ENCODE results near the gene GPANK1.

Gene GPANK1

DNA sequence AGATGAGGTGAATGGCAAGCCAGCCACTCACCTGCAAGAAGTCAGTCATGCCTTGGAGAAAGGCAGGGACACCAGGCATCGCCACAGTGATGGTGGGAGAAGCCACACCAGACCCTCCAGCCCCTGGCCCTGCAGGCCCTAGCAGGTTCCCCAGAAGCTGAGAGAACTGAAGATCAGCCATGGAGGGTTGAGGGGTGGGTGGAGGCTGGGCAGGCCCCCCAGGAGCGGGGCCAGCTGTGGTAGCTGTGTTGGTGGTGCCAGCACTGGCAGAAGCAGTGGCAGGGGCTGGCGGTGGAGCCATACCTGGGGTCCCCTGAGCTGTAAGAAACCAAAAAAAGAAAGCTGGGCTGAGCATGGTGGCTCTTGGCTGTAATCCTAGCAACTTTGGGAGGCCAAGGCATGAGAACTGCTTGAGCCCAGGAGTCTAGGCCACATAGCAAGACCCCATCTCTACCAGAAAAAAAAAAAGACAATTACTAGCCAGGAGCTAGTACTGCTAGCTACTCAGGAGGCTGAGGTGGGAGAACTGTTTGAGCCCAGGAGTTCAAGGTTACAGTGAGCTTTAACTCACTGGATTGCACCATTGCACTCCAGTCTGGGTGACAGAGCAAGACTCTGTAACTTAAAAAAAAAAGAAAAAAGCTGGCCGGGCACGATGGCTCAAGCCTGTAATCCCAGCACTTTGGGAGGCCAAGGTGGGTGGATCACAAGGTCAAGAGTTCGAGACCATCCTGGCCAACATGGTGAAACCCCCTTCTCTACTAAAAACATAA is 21.8 kb downstream of the GPANK1 start:
- DNase-seq (ENCODE audit: low spot score) (no peak), FAIRE-seq (no peak)

DNA sequence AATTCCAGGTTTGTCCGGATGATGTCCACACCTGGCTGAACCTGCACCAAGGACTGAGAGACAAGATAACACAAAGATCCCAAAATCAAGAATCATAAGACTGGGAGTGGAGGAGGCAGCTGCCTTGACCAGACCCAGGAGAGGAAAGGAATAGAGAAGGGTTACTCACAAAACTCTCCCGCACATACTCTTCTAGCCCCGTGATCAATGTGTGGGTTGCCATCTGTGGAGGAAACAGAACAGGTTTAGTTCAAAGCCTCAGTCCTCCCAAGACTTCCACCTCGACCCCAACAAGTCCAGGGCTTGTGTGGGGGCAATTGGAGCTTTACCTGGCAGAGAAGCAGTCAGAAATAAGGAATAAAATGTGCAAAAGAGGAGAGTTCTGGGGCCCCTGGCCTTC is 23.4 kb downstream of the GPANK1 start:
- DNase-seq (ENCODE audit: low spot score) (no peak), FAIRE-seq (no peak)

DNA sequence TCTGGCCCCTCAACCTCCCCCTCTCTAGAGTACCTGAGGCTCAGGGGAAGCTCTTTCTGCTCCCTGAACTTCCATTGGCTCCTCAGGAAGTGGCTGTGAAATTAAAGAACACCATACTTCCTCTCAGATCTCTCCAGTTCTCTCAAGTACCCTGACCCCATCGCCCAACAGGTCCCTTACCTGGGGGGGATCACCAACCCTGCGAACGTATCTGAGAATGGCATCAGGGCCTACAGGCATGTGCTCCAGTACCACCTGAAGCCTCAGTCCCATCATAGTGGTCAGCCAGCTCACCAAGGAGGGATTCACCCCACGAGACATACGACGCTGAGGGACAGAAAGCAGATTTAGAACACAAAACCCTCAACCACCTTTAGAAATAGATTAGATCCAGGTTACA is 24.2 kb downstream of the GPANK1 start:
- no peak for FAIRE-seq
- no peak for DNase-seq (ENCODE audit: low spot score)

DNA sequence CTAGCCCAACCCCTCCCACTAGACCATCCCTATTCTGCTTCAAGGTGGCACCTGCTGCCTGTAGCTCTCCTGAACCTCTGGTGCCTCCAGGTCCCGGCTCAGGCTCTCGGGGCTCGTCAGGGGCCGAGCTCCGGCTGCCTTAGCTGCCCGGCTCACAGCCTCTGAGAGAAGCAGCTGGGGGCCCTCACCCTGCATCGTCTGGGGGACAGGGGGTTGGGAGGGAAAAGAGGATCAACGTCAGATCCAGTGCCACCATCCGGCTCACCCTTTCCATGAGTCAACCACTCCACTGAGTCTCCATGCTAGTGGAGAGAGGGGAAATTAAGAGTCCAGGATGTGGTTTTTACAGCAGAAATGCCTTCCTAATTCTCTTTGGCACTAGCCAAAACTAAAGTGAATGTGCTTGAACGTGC is 25.3 kb downstream of the GPANK1 start:
- DNase-seq (ENCODE audit: low spot score) (no peak), FAIRE-seq (no peak)

DNA sequence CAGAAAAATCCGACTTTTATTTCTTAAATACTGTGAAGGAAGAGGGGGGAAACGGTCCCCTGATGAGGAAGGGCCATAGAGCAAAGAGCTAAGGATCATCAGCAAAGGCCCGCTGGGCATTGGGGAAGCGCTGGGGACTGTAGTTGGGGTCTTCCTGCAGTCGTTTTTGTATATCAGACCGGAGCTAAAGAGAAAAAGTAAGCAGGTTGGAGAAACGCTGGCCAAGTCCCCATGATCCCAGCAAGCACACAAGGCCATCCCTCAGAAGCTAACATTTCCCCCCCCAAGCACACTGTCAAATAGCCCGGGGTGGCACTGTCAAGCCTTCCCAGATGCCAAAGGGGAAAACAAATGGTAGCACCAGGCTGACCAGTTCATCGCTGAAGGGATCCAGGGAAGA is 25.8 kb downstream of the GPANK1 start:
- DNase-seq (ENCODE audit: low spot score), result no peak
- no peak for FAIRE-seq

DNA sequence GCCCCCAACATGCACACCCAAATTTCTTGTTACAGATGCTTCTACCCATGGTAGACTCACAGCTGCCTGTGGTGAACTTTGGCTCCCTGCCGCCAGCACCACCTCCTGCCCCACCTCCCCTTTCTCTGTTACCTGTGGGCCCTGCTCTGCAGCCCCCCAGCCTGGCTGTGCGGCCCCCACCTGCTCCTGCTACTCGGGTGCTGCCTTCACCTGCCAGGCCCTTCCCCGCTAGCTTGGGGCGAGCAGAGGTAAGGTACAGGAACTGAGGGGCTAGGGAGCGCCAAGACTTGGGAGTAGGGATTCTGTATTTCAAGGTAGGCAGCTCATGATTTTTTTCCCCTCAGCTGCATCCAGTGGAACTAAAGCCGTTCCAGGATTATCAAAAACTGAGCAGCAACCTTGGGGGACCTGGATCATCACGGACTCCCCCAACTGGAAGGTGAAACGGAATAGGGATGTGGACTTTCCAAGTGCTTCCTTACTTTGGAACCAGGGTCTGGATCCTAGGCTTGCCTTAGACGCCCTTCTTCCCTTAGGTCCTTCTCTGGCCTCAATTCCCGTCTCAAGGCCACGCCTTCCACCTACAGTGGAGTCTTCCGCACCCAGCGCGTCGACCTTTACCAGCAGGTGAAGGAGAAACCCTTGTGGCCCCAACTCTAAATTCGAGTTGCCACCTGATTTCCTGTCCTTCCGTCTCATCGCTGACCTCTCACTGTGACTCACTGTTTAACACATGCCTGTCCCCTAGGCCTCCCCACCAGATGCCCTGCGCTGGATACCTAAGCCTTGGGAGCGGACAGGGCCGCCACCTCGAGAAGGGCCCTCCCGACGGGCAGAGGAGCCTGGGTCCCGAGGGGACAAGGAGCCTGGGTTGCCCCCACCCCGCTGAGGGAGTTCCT is 27.9 kb downstream of the GPANK1 start:
- FAIRE-seq (no peak), DNase-seq (ENCODE audit: low spot score) (no peak)

DNA sequence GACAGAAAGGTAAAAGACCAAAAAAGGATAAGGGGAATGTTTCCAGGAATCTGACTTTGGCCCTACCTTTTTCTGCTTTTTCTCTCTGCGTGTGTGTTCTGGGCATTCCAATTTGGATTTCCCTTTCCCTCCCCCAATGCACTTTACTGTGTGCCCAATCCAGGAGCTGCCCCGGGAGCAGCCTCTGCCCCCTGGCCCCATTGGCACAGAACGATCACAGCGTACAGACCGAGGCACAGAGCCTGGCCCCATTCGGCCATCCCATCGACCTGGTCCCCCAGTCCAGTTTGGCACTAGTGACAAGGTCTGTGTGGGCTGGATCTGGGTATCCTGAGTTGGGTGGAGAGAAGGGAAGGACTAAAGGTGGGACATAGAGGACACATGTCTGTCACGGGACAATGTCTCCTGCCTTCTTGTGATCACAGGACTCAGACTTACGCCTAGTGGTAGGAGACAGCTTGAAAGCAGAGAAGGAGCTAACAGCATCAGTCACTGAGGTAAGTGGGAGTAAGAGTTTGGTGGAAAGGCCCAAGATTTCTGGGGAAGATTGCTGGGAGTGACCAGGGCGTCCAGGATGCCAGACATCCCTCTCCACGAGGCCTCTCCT is 29.7 kb downstream of the GPANK1 start:
- DNase-seq (ENCODE audit: low spot score) (no peak), FAIRE-seq (no peak)

DNA sequence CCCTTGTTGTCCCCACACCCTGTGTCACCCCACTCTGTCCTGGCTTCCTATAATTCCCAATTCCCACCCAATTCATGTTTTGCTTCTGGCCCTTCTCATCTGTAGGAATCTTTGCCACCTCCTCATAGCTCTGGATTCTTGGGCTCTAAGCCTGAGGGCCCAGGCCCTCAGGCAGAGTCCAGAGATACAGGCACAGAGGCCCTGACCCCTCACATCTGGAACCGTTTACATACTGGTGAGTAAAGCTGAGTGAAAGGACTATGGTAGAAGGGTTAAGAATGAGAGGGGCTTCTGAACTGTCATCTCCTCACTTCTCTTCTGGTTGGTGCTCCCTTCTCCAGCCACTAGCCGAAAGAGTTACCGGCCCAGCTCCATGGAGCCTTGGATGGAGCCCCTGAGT is 30.7 kb downstream of the GPANK1 start:
- FAIRE-seq (no peak), DNase-seq (ENCODE audit: low spot score) (no peak)

DNA sequence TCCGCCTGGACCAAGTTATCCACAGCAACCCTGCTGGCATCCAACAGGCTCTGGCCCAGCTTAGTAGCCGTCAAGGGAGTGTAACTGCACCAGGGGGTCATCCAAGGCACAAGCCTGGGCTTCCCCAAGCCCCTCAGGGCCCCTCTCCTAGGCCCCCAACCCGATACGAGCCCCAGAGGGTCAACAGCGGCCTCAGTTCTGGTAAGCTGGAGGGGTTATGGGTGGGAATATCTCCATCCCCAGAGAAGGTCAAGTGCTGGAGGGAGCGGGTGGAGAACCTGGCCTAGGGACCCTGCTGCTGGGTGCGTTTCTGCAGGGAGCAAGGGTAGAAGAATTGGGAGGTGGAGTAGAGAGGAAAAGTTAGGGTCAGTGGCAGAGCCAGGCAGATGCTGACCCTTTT is 31.4 kb downstream of the GPANK1 start:
- DNase-seq (ENCODE audit: low spot score) (no peak), FAIRE-seq (no peak)

DNA sequence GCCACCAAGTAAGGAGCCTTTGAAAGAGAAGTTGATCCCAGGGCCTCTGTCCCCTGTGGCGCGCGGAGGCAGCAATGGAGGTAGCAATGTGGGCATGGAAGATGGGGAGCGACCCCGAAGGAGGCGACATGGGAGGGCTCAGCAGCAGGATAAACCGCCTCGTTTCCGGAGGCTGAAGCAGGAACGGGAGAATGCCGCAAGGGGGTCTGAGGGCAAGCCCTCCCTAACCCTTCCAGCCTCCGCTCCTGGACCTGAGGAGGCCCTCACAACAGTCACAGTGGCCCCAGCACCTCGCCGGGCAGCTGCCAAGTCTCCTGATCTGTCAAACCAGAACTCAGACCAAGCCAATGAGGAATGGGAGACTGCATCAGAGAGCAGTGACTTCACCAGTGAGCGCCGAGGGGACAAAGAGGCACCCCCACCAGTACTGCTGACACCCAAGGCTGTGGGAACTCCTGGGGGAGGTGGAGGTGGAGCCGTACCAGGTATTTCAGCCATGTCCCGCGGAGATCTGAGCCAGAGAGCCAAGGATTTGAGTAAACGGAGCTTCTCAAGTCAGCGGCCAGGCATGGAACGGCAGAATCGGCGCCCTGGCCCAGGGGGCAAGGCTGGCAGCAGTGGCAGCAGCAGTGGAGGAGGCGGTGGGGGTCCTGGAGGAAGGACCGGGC is 32.4 kb downstream of the GPANK1 start:
- DNase-seq (ENCODE audit: low spot score) (no peak), FAIRE-seq (no peak)

DNA sequence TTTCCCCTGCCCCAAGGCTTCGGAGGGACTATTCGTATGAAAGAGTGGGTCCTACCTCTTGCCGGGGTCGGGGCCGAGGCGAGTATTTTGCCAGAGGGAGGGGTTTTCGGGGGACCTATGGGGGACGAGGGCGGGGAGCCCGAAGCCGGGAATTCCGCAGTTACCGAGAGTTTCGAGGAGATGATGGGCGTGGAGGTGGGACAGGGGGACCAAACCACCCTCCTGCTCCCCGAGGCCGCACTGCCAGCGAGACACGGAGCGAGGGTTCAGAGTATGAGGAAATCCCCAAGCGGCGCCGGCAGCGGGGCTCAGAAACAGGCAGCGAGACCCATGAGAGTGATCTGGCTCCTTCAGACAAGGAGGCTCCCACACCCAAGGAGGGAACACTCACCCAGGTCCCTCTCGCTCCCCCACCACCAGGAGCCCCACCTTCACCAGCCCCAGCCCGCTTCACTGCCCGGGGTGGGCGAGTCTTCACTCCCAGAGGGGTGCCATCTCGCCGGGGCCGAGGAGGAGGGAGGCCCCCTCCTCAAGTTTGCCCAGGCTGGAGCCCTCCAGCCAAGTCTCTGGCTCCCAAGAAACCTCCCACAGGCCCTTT is 33.0 kb downstream of the GPANK1 start:
- no peak for DNase-seq (ENCODE audit: low spot score)
- FAIRE-seq, result no peak

DNA sequence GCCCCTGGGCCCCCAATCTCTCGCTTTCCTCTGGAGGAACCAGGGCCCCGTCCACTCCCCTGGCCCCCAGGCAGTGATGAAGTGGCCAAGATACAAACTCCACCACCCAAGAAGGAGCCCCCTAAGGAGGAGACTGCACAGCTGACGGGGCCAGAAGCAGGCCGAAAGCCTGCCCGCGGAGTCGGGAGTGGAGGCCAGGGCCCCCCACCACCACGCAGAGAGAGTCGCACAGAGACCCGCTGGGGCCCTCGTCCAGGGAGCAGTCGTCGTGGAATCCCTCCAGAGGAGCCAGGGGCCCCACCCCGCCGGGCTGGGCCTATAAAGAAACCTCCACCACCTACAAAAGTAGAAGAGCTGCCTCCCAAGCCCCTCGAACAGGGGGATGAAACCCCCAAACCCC is 33.6 kb downstream of the GPANK1 start:
- FAIRE-seq (no peak), DNase-seq (ENCODE audit: low spot score) (no peak)

DNA sequence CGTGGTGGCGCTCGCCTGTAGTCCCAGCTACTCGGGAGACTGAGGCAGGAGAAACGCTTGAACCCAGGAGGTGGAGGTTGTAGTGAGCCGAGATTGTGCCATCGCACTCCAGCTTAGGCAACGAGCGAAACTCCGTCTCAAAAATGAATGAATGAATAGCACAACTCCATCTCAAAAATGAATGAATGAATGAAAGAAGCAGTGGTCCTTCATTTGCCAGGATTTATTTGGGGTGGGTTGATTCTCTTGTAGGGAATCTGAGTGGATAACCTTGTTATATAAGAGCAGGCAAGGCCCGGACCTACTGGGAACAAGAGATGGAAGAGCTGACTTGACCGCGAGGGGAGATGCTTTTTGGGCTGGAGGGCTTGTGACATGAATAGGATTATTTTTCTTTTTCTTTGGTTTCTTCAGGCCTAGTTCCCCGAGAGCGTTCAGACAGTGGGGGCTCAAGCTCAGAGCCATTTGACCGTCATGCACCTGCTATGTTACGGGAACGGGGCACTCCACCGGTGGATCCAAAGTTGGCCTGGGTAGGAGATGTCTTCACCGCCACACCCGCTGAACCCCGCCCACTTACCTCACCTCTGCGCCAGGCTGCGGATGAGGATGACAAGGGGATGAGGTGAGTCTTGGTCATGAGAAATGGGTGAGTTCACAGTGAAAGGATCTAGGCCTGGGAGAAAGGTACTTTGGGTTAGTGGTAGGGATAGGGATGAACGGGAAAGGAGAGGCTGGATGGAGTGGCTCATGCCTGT is 34.4 kb downstream of the GPANK1 start:
- FAIRE-seq, result no peak
- no peak for DNase-seq (ENCODE audit: low spot score)

DNA sequence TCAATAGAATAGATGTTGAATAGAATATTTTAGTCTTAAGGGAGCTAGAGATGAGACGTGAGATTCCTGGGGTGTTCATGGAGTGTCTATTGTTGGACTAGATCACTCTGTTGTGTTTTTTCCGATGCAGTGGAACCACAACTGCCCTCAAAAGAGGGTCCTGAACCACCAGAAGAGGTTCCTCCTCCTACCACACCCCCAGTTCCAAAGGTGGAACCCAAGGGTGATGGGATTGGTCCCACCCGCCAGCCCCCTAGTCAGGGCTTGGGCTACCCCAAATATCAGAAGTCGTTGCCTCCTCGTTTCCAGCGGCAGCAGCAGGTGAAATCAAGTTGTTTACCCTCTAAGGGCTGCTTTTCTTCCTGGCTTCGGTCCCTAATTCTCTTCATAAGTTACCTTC is 35.8 kb downstream of the GPANK1 start:
- DNase-seq (ENCODE audit: low spot score), result no peak
- FAIRE-seq, result no peak

DNA sequence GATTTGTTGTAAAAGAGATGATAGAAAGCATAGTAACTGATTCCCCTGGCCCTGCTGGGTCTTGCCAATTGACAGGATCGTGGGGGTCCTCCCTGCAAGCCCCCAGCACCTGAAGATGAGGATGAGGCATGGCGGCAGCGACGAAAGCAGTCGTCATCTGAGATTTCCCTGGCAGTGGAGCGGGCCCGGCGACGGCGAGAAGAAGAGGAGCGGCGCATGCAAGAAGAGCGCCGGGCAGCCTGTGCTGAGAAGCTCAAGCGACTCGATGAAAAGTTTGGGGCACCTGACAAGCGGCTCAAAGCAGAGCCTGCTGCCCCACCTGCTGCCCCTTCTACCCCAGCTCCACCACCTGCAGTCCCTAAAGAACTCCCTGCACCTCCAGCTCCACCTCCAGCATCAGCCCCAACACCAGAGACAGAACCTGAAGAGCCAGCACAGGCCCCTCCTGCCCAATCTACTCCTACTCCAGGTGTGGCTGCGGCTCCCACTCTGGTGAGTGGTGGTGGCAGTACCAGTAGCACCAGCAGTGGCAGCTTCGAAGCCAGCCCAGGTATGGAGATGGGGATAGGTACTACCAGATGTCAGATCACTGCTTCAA is 37.0 kb downstream of the GPANK1 start:
- DNase-seq (ENCODE audit: low spot score), result no peak
- FAIRE-seq, result no peak

DNA sequence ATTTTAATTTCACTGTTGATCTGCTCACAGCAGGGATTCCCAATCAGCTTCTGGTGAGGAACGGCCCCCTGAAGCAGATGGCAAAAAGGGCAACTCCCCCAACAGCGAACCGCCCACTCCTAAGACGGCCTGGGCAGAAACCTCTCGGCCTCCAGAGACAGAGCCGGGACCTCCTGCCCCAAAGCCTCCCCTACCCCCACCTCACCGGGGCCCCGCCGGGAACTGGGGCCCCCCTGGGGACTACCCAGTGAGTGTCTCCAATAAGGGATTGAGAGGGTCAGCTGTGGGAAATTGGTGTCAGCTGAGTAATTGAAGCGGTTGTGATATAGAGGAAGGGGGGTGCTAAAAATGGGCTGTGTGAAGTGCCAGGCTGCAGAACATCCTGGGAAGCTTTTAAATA is 37.8 kb downstream of the GPANK1 start:
- FAIRE-seq, result no peak

DNA sequence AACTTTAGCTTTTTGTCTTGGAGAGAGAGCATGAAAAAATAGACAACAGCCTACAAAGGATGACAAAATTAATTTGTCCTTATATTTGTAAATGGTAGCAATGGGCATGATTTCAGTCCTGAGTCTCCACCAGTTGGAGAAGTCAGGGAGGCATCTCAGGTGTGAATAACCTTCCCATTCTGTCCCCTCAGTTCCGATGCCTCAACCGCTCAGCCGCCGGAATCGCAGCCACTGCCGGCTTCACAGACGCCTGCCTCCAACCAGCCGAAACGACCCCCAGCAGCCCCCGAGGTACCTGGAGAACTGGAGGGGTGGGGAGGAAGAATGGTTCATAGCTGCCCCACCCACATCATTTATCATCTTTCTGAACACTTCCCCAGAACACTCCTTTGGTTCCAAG is 40.7 kb downstream of the GPANK1 start:
- no peak for DNase-seq (ENCODE audit: low spot score)
- FAIRE-seq, result no peak

More for the DNA sequence above, 37.8 kb downstream of the GPANK1 start:
- DNase-seq (ENCODE audit: low spot score), result no peak

DNA sequence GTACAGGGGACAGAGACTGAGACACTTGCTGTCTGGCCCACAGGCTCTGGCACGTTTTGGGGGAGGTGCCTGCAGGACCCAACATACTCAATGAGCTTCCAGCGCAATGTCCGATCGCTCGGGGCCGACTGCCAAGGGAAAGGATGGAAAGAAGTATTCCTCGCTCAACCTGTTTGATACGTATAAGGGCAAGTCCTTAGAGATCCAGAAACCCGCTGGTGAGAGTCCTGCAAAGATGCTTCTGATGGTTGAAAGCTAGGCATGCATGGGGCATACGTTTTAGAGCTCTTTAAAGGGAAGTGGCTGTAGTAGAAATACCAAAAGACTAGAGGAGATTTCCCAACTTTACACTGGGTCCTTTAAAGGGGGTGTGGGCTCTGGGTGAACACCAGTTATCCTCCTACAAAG is 42.1 kb downstream of the GPANK1 start:
- FAIRE-seq (no peak), DNase-seq (ENCODE audit: low spot score) (no peak)

DNA sequence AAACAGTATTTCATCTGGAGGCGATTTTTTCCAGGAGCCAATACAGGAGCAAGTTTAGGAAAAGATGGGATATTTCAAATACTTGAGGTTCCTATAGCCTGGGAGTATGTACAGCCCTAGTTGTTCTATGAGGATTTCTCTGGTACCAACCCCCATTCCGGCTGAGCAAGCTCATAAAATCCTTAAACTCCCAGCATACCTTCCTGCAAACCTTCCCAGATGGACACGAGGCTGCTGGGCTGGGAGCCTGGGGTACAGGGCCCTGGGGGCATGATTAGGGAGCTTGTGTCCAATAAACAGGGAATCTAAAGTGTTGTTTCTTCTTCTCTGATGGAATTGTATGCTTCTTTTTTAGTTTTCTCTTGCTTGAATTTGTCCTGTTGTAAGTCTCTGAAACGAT is 42.8 kb downstream of the GPANK1 start:
- no peak for FAIRE-seq
- no peak for DNase-seq (ENCODE audit: low spot score)

DNA sequence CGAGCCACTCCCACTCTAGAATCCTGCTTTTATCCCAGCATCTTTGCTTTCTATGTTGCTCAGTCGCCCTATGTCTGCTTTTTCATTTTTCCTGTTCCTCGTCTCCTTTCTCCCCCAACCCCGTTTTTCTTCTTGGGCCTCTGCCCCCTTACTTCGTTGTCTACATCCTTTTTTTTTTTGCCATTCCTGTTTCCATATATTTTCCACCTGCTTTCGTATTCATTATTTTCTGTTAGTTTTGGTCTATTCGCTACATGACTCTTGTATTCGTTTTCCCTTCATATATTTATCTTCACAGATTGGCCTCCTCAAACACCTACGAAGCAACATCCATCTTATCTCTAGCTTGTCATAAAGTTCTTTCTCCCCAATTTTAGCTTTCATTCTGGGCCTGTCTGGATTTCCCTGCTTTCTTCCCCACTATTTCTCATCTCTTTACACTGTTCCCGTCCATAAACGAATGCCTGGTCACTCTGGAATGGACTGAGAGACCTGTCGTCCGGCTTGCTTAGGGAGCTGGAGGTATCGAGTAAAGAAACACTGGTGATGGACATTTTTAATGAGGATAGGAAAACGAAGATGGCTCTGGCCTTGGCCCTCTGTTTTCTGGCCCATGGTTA is 43.4 kb downstream of the GPANK1 start:
- no peak for DNase-seq (ENCODE audit: low spot score)
- no peak for FAIRE-seq
